Esophagus squamous epithelium (tissue), 4 donors: ENCODE data around the gene PRLR.

Experiments used
- POLR2A ChIP-seq, 4 donors: fragments of 450-650 bp; IDR thresholded peaks; one replicate each; pipeline ENCODE4 v1.6.1; 2017; ENCODE audit warnings: antibody characterized with exemption in 4 of 4, mild to moderate bottlenecking in 4 of 4, moderate library complexity in 3 of 4
- TF ChIP-seq, protein P1 (sequence below), 6 experiments: fragments of 450-650 bp in 4 of 6; fragments of 200-600 bp in 2 of 6; sonication (generic) in 2 of 6; IDR thresholded peaks; one replicate each; pipeline ENCODE4 v1.5.1; 2016 to 2019; ENCODE audit warnings: antibody characterized with exemption in 6 of 6, mild to moderate bottlenecking in 4 of 6, moderate library complexity in 4 of 6

DNA sequence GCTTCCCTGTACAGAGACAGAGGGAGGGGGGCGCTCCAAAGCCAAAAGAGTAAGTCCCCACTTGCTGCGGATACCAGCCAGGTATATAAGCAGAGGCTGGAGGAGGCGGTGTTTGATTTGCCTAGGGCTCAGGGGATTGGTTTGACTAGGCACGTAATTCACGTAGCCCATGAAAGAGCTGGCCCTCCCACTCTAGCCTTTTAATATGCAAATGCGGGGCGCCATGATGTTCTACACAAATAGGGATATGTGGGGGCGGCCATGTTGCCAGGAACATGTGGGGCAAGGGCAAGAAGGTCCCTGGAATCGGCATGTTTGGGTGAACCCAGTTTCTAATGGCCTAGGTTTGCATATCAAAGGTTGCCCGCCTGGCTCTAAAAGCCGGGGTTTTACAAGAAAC lies 3.3 kb upstream of the PRLR start:
- TF ChIP-seq, protein P1, sequence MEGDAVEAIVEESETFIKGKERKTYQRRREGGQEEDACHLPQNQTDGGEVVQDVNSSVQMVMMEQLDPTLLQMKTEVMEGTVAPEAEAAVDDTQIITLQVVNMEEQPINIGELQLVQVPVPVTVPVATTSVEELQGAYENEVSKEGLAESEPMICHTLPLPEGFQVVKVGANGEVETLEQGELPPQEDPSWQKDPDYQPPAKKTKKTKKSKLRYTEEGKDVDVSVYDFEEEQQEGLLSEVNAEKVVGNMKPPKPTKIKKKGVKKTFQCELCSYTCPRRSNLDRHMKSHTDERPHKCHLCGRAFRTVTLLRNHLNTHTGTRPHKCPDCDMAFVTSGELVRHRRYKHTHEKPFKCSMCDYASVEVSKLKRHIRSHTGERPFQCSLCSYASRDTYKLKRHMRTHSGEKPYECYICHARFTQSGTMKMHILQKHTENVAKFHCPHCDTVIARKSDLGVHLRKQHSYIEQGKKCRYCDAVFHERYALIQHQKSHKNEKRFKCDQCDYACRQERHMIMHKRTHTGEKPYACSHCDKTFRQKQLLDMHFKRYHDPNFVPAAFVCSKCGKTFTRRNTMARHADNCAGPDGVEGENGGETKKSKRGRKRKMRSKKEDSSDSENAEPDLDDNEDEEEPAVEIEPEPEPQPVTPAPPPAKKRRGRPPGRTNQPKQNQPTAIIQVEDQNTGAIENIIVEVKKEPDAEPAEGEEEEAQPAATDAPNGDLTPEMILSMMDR (IDR thresholded peaks at IDR 0.05), result no peak
- no peak for TF ChIP-seq POLR2A (IDR thresholded peaks at IDR 0.05)
